ENCODE data around the gene PER1. TPM values are rescaled to one million over a fixed set of nuclear protein-coding genes. Genes with fewer than 3 reads are reported as not detected.
A peak's percentile ranks its signal among the peaks of the same experiment; 100 is the strongest.

The PER1 gene
- total RNA-seq, 2 donors from 2014 or later = 125 to 134 TPM

DNA sequence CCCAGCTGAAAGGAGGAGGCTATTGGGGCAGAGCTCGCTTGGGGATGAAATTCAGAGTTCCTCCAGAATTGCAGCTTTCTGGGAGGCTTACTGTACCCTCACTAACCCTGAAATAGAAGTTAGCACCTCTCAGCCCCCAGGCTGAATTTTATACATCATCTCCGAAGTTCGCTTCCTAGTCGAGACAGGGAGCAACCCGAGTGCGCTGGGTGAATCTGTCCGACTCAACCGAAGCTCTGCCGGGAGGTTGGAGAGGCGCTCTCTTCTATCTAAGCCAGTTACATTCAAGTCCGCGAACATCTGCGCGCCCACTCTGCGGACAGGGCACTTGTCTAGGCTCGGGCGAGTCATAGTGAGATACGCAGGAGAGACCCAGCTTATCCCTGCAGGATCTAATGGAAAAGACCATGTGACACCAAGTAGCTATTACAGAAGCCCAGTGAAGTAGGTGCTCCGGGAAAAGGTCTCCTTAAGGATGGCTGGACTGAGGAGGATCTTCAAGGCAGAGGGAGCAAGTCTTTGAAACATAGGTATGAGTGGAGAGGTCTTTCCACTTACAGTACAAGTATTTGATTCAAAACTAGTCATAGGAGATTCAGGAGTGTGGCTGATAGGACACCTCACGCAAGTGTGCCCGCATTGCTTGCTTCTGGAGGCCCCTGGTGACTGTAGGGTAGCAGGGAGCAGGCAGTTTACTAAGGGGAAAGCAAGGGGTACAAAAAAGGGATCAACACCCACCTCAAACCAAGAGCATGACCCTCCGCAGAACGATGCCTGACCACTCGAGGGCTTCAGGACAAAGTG, 27.7 kb downstream of the PER1 start:
- ATAC-seq (no peak), DNase-seq (no peak)
- intact Hi-C loops (cut with DNase I) = loop anchor here (5.0 kb wide), 2 partner anchors 33 to 103 kb away; no protein-coding TSS in a partner anchor

DNA sequence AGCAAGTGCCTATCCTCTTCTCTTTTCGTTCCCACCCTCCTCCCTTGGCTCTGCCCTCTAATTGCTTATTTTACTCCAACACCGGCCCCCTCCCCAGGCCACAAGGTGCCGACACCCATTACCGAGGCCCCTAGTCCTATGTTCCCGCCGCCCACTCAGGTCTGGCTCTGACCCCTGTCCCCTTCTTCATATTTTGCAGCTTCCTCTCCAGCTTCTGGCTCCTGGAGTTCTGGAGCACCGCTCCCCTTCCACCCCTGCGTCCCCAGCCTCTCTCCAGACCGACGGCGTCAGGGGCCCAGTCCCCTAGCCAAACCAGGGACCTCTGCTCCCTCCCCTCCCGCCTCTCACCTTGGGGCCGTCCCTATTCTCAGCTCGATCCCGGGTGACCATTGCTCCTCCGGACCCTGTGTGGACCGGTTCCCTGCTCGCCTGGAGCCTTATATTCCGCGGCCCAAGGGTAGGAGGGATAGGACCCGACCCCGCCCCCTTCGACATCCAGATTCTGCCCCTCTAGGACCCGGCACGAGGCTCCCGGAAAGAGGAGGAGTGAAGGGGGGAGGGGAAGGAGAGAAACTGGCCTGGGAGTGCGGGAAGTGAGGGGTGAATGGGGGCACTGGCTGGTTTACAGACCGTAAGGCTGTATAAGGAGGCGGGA, 28.4 kb downstream of the PER1 start, which contains the start of gene HES7:
Gene HES7 (minus strand): TSS at position 412 of the 655 bp plus-strand sequence. CDS start 22 bp downstream, at position 390.
- ATAC-seq = no peak

DNA sequence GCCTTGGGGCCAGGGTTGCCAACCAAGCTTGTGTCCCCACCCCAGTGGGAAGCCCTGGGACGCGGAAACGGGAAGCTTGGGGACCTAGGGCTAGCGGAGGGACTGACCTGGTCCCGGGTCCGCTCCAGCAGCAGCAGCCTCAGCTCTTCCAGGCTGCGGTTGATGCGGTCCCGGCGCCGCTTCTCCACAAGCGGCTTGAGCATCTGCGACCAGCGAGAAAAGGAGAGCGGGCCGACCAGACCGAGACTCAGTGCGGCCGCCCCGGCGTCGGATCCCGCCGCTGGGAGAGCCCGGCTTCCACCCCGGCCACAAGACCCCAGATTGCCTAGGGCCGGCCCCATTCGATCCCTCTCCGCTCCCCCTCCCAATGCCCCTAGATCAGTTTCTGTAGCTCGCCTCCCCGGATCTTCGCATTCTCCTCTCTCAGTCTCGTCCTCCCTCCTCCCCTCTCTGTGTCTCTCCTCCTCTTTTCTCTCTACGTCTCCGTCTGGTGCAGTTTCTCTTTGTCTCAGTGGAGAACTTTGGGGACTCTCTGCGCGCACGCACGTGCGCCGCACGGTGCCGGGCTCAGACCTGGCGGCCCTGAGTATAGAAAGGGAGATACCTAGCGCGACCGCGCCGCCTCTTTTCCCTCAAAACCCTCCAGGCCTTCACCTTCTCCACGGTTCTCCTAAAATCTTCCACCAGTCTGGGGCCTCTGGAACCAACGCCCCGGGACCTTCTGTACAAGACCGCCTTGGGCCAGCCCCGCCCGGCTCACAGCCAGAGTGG, 29.1 kb downstream of the PER1 start:
- intact Hi-C loops (cut with DNase I) = loop anchor here (5.0 kb wide), 2 partner anchors 34 to 104 kb away; no protein-coding TSS in a partner anchor
- DNase-seq = no peak
- ATAC-seq = no peak

More for the DNA sequence above, 28.4 kb downstream of the PER1 start, which contains the start of gene HES7:
- intact Hi-C loops (cut with DNase I) = loop anchor here (5.0 kb wide), 2 partner anchors 33 to 103 kb away; no protein-coding TSS in a partner anchor
- DNase-seq = no peak

DNA sequence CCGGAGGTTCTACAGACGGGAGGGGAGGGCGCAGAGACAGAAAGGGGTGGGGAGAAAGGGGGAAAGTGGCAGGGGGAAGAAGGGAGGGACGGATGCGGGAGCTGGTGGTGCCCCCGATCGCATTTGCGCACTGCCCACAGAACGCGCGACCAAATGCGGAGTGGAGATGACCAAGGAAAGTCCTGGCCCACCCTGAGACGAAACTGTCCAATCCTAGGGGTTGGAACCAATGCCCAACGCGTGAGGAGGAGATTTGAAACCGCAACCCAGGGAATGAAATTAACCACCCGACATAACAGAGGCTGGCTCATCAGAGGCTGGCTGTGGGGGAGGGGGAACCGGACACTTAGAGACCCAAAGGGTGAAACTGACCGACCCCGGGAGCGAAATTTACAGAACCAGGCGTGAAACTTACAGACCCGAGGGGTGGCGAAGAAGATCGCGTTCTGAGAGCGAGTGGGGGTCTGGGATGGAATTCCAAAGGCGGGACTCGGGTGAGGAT, 29.7 kb downstream of the PER1 start:
- no peak for DNase-seq
- ATAC-seq = no peak
- intact Hi-C loops (cut with DNase I) = loop anchor here (5.0 kb wide), 2 partner anchors 35 to 105 kb away; no protein-coding TSS in a partner anchor

DNA sequence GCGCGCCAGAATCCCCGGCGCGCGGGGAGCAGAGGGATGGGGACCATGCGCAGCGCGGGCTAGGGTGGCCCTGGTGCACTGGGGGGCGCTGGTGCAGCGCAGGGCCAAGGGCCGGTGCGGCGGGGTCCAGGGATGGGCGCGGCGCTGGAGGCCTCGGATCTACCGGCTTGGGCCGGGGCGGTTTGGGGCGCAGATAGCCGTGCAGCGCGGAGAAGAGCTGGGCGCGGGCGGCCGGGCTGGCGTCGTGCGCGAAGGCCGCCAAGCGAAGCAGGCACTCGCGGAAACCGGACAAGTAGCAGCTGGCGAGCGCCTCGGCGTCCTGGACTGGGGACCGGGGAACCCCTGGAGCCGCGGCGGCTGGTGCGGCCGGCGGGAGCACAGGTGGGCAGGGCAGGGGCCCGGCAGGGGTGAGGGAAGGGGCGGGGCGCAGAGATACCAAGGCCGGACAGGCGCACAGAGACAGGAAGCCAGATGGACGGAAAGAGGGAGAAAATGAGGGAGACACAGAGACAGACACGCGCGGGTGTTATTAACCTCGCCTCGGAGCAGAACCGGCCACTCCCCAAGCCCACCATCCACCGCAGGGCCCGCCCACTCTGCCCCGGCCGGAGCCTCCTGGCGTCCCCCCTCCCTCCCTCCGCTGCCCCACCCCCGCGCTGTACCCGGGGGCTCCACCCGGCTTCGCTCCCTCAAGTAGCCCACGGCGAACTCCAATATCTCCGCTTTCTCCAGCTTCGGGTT, 30.4 kb downstream of the PER1 start:
- DNase-seq (no peak), ATAC-seq (peak; percentile 6 to 29)
- intact Hi-C loops (cut with DNase I) = loop anchor here (5.0 kb wide), 2 partner anchors 35 to 105 kb away; no protein-coding TSS in a partner anchor

DNA sequence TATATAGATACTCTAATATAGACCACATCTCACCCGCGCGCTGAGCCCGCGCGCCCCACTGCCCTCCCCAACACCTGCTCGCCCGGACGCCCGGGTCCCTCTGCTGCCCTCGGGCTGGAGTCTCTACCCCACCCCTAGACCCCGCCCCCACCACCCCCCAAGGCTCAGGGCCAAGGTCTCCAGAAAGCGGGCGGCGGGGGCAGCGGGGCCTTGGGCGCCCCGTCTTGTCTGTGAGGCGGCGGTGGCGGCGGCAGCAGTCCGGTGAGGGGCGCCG, 30.9 kb downstream of the PER1 start:
- ATAC-seq (no peak), DNase-seq (no peak)
- intact Hi-C loops (cut with DNase I) = loop anchor here (5.0 kb wide), 2 partner anchors 36 to 106 kb away; no protein-coding TSS in a partner anchor

DNA sequence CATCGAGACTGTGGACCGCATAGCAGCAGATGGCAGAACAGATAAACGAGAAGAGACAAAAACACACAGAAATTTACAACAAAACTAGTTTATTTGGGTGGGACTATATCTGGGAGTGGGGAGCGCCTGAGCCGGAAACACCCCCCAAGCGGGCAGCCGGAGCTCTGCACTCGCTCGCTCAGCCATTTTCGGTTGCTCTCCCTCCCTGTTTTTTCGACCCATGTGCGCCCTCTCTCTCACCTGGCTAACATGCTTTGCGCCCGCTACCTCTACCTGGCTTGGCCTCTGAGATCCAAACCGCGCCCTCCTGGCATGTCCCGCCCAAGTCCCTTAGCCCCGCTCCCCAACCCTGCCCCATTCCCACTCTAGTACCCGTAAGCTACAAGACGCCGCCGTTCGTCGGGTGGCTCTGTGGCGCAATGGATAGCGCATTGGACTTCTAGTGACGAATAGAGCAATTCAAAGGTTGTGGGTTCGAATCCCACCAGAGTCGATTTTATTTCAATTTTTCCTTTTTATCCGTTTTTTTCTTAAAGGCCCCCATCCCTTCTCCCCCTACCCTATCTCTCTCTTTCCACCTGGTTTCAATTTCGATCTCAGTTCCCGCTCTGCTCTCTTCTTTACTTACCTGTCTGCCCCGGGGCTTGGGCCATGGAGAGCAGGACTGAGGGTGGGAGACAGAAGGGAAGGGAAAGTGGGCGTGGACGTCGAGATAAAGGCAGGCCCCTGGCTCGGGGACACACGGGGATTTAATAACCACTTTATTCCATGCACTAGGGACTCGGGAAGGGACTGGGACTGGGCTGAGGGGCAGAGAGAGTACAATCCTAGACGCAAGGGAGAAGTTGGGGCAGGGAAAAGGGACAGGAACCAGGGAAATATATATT, 31.4 kb downstream of the PER1 start:
- intact Hi-C loops (cut with DNase I) = loop anchor here (5.0 kb wide), 2 partner anchors 37 to 107 kb away; no protein-coding TSS in a partner anchor
- ATAC-seq (peak in 1 of 2 donors; percentile 15), DNase-seq (peak; percentile 67)

DNA sequence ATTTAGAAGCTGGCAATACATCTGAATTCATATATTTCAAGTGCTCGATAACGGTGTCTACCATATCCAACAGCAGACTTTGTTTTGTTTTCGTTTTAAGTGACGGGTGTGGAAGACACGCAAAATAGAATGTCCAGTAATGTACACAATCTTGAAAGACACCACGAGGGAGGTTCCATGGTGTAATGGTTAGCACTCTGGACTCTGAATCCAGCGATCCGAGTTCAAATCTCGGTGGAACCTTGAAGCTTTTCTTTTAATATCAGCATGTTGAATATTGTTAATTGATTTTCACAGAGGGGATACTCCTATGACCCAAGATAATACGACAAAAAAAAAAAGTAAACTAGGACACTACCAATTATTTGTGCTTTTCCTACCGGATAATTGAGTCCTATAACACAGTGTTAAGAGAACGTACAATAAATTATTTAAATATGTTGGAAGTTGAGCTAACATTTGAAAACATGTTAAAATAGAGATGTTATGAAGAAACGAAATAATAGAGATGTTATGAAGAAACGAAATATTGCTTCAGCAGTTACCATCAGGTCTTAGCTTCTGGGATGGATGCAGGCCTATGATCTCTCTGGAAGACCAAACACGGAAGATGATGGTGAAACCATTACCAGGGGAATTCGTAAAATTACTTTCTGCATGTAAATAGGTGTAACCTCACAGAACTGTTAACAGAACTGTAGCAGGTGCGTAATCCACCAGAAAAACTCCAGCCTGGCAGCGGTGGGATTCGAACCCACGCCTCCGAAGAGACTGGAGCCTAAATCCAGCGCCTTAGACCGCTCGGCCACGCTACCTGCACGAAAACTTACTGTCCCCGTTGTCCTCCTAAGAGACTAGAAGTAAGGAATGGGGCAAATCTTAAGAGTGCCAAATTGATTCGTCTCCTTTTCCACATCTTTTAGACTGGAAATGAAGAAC, 32.4 kb downstream of the PER1 start:
- peak; percentile 64 for ATAC-seq
- intact Hi-C loops (cut with DNase I) = loop anchor here (1.0 to 5.0 kb wide), 4 partner anchors 37 to 107 kb away; no protein-coding TSS in a partner anchor
- DNase-seq = peak; percentile 77

DNA sequence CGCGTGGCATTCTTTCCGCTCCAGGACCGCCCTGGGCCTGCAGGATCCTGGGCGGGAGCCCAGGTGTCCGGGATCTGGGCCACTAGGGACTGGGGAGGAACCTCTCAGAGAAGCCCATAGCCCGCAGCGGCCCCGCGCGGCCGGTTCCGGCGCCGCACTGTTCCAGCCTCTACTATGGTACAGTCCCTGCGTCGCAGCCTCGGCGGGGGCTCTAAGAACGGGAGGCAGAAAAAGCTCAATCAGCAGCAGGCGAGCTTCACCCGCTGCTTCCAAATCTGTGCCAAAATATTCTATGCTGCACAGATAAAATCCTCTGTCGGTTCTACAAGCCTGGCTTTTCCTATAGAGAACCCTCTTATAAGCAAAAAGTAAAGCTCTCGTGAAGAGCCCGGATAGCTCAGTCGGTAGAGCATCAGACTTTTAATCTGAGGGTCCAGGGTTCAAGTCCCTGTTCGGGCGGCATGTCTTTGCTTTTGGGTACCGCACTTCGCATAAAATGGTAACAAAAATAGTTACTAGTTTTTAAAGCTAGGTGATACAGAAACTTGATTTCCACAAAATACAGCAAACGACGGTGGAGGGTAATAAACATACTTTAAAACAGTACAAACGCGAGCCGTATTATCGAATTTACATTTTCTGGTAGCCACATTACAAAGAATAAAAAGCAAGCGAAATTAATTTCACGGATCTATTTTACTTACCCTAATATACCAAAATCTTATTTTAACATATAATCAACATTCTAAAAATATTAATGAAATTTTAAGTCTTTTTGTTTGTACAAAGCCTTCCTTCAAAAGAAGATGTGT, 33.2 kb downstream of the PER1 start:
- intact Hi-C loops (cut with DNase I) = loop anchor here in 1 of 2 donors (1.0 kb wide), 2 partner anchors 67 to 102 kb away; no protein-coding TSS in a partner anchor
- peak; percentile 80 to 81 for ATAC-seq
- DNase-seq = peak; percentile 91

DNA sequence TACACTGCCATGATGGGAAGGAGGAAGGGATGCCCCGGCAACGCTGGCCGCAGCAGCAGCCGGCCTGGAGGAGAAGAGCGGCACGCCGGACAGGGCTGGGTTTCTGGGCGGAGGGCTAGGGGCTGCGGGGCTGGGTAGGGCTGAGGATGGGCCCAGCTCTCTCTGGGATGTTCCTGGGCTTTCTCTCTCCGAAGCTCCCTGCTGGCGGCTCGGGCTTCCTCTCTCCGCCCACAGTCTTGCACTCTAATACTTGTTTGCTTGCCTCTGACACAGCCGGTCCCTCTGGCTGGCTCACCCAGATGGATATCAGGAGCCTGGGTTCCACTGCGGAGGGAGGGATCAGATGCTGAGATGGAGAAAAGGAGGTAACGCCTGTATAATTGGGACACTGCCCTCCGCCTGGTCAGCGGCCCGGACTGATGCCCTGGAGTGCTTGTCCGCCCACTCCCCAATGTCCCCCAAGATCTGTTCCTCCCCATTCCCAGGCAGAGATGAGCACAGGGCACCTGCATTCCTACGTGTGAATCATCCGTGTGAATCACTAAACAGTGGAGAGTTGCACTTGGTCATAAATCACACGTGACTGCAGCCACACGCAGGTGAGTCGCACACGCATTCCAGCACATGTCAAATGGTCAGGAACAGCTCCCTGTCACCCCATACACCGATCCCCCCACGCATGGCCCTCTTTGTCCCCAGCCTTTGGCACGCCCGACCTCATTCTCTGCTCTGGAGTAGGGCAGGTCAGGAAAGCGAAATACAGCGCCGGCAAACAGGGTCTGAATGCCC, 34.0 kb downstream of the PER1 start, which contains the start of gene ALOXE3:
Gene ALOXE3 (minus strand): TSS at position 535 of the 789 bp plus-strand sequence. CDS start 524 bp downstream, at position 11.
- intact Hi-C loops (cut with DNase I) = no loop called here
- peak in 1 of 2 donors; percentile 11 for ATAC-seq
- DNase-seq = no peak

DNA sequence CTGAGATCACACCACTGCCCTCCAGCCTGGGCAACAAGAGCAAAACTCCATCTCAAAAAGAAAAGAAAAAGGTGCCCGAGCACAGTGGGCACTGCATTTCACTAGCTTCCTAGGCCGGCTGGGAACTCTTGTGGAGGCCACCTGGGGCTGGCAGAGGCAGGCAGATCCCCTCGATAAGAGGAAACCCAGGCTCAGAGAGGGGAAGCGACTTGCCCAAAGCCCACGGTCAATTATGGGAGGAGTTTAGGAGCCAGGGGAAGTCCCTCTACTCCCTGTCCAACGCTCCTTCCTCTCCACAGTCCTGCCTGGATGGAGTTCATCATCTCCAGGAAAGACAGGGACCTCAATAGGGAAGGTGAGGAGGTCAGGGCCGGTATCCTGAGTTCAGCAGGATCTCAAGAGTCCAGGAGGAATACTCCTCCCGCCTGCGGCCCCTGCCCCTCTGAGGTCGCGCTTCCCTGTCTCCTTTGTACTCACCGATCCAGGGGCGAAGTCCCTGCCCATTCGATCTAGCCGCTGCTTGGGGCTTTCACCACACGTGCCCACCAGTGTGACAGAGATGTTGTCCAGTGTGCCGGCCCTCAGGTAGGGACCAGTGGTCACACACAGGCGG, 34.7 kb downstream of the PER1 start:
- DNase-seq = no peak
- ATAC-seq = no peak
- intact Hi-C loops (cut with DNase I) = no loop called here

DNA sequence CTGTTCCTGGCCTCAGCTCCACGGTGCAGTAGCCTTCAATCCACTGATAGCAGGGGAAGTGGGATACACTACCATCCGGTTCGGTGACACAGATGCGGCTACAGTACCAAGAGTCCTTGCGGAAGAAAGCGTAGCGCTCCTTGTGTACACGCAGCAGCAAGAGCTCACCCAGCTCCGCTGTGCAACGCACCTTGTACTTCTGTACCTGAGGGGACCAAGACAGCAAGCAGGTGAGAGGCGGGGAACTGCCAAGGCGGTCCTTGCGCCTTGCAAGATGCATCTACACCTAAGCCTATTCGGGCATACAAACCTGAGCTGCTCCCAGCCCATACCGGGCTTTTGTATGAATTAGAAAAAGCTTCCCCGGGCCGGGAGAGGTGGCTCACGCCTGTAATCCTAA, 35.4 kb downstream of the PER1 start:
- intact Hi-C loops (cut with DNase I) = no loop called here
- ATAC-seq (no peak), DNase-seq (no peak)

DNA sequence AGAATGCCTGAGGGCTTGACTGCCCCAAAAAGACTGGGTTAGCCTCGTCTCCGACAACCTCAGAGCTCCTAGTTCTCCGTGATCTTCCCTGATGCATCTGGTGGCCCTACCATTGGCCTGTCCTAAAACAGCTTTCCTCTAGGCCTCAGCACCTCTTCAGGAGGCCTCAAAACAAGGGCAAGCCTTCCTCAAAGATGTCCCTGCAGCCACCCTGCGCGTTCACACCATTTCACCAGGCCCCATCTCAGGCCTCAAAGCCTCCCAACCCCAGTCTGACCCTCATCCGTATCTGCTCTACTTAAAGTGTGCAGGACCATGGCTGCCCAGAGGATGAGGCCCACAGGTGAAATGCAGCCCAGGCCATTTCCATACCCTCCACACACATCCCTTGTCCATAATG, 41.3 kb downstream of the PER1 start:
- intact Hi-C loops (cut with DNase I) = loop anchor here in 1 of 2 donors (5.0 kb wide), 1 partner anchor 34 kb away; no protein-coding TSS in a partner anchor
- ATAC-seq (no peak), DNase-seq (no peak)

DNA sequence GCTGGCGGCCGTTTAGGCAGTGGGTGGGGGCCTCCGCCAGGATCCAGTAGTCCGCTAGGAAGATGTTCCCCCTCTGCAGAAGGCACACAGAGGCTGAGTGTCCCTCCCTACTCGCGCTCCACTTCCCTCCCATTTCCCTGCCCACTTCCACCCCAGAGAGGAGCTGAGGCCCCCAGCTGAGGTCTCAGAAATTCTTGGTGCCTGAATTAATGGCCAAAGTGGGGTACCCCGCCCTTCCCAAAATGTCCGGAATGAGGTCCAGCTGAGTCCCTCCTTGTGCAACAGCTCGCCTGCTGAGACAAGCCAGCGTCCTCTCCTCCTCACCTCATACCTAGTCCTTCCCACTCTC, 41.8 kb downstream of the PER1 start:
- intact Hi-C loops (cut with DNase I) = loop anchor here in 1 of 2 donors (5.0 kb wide), 1 partner anchor 33 kb away; no protein-coding TSS in a partner anchor
- ATAC-seq = no peak

More for the DNA sequence above, 41.8 kb downstream of the PER1 start:
- DNase-seq = no peak
